Brain microvascular endothelial cell (primary cell): ENCODE measurements around the gene FAM120B.
"Not testable (repeated sequence)": the region's sequence is repeated elsewhere in the genome, so short reads cannot be mapped to it uniquely, and the experiment has no call there.

ENCODE experiments used
- DNase-seq: peaks from one replicate; pipeline ENCODE4 v3.0.0-alpha.2; 2020
- H3K27ac ChIP-seq: fragments of 250-450 bp; sonication (Bioruptor Pico); 2 replicates; pipeline ENCODE4 v1.5.1; 2020; ENCODE audit warnings: mild to moderate bottlenecking, moderate library complexity
- H3K27me3 ChIP-seq: fragments of 250-450 bp; sonication (Bioruptor Pico); replicated peaks from 2 replicates; pipeline ENCODE4 v1.5.1; 2020; ENCODE audit warnings: mild to moderate bottlenecking
- H3K36me3 ChIP-seq: fragments of 250-450 bp; sonication (Bioruptor Pico); replicated peaks from 2 replicates; pipeline ENCODE4 v1.5.1; 2020; ENCODE audit warnings: mild to moderate bottlenecking
- H3K4me3 ChIP-seq: 2 replicates; pipeline ENCODE4 v1.5.1; 2011; ENCODE audit warnings: low read depth, mild to moderate bottlenecking, control low read depth, low read length, moderate library complexity
- CTCF ChIP-seq: IDR thresholded peaks from 2 replicates; pipeline ENCODE4 v1.5.1; 2011; ENCODE audit warnings: low read depth, mild to moderate bottlenecking, moderate library complexity, low read length, control low read depth, inconsistent platforms; ENCODE audit errors: missing control alignments
- in situ Hi-C: cut with HindIII; loops from 2 replicates; pipeline ENCODE4 v1.10.0; 2017; ENCODE audit warnings: low sequenced_read_pairs, low pct_ligation_motif_present

Gene FAM120B

GRCh38 chr6:170261643-170262488, 44.7 kb upstream of the FAM120B start:
- Histone ChIP-seq H3K4me3 (no peak overlapping the region), H3K27ac (no peak overlapping the region), H3K27me3 (no peaks in the 10 kb centered on the region), H3K36me3 (no peaks in the 10 kb centered on the region)
- DNase-seq: no peak
- TF ChIP-seq CTCF: no peak
- in situ Hi-C loops: loop anchor here (25.0 kb wide), 1 partner anchor 150 kb away; no protein-coding TSS in a partner anchor

- Histone ChIP-seq H3K4me3 (no peak overlapping the region), H3K27me3 (no peaks in the 10 kb centered on the region), H3K36me3 (no peaks in the 10 kb centered on the region), H3K27ac (no peak overlapping the region)
- no peak for DNase-seq
- in situ Hi-C loops: loop anchor here (25.0 kb wide), 1 partner anchor 150 kb away; no protein-coding TSS in a partner anchor
- no peak for TF ChIP-seq CTCF
Measured at GRCh38 chr6:170262489-170263088, 44.0 kb upstream of the FAM120B start.

GRCh38 chr6:170263410-170263809, 43.1 kb upstream of the FAM120B start:
- Histone ChIP-seq H3K27me3 (no peaks in the 10 kb centered on the region), H3K36me3 (no peaks in the 10 kb centered on the region), H3K27ac (no peak overlapping the region), H3K4me3 (no peak overlapping the region)
- DNase-seq: no peak
- in situ Hi-C loops: loop anchor here (25.0 kb wide), 1 partner anchor 151 kb away; no protein-coding TSS in a partner anchor
- TF ChIP-seq CTCF: no peak

- no peaks in the 10 kb centered on the region for H3K36me3 ChIP-seq
- H3K27ac ChIP-seq: no peak overlapping the region
- in situ Hi-C loops: loop anchor here (25.0 kb wide), 1 partner anchor 152 kb away; no protein-coding TSS in a partner anchor
- no peaks in the 10 kb centered on the region for H3K27me3 ChIP-seq
- DNase-seq: no peak
- TF ChIP-seq CTCF: no peak
- H3K4me3 ChIP-seq: no peak overlapping the region
Measured at GRCh38 chr6:170264086-170264485, 42.5 kb upstream of the FAM120B start.

- not testable (repeated sequence) for H3K4me3 ChIP-seq, H3K36me3 ChIP-seq, H3K27ac ChIP-seq, H3K27me3 ChIP-seq, DNase-seq
- in situ Hi-C loops: loop anchor here (25.0 kb wide), 1 partner anchor 152 kb away; no protein-coding TSS in a partner anchor
Measured at GRCh38 chr6:170264644-170265043, 41.9 kb upstream of the FAM120B start.

GRCh38 chr6:170265655-170266054, 40.9 kb upstream of the FAM120B start:
- in situ Hi-C loops: loop anchor here (25.0 kb wide), 1 partner anchor 153 kb away; no protein-coding TSS in a partner anchor
- no peak for TF ChIP-seq CTCF
- no peak overlapping the region for H3K4me3 ChIP-seq
- no peaks in the 10 kb centered on the region for H3K27me3 ChIP-seq
- no peak for DNase-seq
- no peak overlapping the region for H3K27ac ChIP-seq
- H3K36me3 ChIP-seq: no peaks in the 10 kb centered on the region
